SK-N-SH treated with all-trans-retinoic acid at 6 μM for 48 hours (cell line): Measurements from ENCODE around the gene SHC3.

Experiments
- BACH2 ChIP-seq: fragments of 250-450 bp; sonication (Bioruptor Pico); IDR thresholded peaks from 2 replicates; pipeline ENCODE4 v1.9.0; 2021; ENCODE audit warnings: mild to moderate bottlenecking, borderline replicate concordance
- ZFP30 ChIP-seq: fragments of 450-650 bp; formaldehyde crosslinking; IDR thresholded peaks from 2 replicates; pipeline ENCODE4 v1.5.0; 2022; ENCODE audit warnings: mild to moderate bottlenecking, moderate library complexity
- TF ChIP-seq, protein P1 (sequence below): fragments of 250-450 bp; sonication (Bioruptor Pico); IDR thresholded peaks from 2 replicates; pipeline ENCODE4 v1.8.0; 2020; ENCODE audit warnings: mild to moderate bottlenecking, moderate library complexity, borderline replicate concordance
- TF ChIP-seq, protein P2 (sequence below): fragments of 250-450 bp; sonication (Bioruptor Pico); IDR thresholded peaks from 2 replicates; pipeline ENCODE4 v1.5.1; 2020; ENCODE audit warnings: low read depth, mild to moderate bottlenecking, moderate library complexity

DNA sequence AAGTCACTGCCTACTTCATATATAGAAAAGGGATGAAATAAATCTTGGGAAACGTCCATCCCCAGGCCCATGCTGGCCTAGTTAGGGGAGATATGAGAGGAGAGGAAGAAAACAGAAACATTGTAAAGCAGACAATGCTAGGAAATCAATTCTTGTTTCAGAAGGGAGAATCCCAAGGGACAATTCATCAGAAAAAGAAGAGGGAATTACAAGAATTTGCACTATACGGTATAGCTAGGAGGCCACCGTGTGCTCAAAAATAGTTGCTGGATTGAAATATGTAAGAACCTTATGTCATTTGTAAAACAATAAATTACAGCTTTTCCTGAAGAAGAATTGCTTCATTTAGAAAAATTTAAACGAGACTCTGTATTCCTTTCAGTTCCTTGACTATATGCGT lies 8.3 kb upstream of the SHC3 start:
- TF ChIP-seq BACH2 (no peak), ZFP30 (CRISPR knock-in tag) (no peak)
- TF ChIP-seq, protein P1, sequence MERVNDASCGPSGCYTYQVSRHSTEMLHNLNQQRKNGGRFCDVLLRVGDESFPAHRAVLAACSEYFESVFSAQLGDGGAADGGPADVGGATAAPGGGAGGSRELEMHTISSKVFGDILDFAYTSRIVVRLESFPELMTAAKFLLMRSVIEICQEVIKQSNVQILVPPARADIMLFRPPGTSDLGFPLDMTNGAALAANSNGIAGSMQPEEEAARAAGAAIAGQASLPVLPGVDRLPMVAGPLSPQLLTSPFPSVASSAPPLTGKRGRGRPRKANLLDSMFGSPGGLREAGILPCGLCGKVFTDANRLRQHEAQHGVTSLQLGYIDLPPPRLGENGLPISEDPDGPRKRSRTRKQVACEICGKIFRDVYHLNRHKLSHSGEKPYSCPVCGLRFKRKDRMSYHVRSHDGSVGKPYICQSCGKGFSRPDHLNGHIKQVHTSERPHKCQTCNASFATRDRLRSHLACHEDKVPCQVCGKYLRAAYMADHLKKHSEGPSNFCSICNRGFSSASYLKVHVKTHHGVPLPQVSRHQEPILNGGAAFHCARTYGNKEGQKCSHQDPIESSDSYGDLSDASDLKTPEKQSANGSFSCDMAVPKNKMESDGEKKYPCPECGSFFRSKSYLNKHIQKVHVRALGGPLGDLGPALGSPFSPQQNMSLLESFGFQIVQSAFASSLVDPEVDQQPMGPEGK (CRISPR knock-in tag): no peak
- TF ChIP-seq, protein P2, sequence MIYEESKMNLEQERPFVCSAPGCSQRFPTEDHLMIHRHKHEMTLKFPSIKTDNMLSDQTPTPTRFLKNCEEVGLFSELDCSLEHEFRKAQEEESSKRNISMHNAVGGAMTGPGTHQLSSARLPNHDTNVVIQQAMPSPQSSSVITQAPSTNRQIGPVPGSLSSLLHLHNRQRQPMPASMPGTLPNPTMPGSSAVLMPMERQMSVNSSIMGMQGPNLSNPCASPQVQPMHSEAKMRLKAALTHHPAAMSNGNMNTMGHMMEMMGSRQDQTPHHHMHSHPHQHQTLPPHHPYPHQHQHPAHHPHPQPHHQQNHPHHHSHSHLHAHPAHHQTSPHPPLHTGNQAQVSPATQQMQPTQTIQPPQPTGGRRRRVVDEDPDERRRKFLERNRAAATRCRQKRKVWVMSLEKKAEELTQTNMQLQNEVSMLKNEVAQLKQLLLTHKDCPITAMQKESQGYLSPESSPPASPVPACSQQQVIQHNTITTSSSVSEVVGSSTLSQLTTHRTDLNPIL (CRISPR knock-in tag): no peak
